ENCODE results near the gene JAKMIP1.

Gene JAKMIP1

DNA sequence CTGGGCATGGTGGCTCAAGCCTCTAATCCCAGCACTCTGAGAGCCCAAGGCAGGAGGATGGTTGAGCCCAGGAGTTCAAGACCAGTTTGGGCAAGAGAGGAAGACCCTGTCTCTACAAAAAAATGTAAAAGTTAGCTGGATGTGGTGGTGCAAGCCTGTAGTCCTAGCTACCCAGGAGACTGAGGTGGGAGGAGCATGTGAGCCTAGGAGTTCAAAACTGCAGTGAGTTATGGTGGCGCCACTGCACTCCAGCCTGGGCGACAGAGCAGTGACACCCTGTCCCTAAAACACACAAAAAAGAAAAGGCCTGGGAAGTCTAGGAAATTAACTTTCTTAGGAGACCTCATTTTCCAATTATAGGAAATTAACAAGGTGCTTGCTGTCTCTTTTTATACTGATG, 76.8 kb downstream of the JAKMIP1 start:
- no peak overlapping the region for H3K4me3 ChIP-seq (ENCODE audit: low read length)
- no peak for TF ChIP-seq ZNF274 (IDR thresholded peaks at IDR 0.05; ENCODE audit: low read depth, low read length)

DNA sequence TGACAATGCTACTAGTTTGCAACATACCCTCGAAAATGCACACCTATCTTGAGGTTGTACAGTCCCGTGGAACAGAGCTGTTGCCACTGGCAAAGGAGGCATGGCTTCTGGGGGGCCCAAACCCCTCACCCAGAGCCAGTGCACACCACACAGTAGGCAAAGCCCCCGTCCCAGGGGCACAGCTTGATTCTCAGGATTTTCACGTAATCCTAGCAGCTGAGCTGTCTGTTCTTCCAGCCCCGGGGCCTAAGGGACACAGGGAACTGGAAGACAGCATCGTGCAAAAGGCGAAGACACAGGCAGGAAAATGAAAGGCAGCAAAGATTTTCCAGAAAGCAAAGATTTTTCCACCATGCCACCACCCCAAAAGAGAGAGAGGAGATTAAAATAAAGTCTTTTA, 77.2 kb downstream of the JAKMIP1 start:
- TF ChIP-seq ZNF274 (IDR thresholded peaks at IDR 0.05; ENCODE audit: low read depth, low read length), result no peak

DNA sequence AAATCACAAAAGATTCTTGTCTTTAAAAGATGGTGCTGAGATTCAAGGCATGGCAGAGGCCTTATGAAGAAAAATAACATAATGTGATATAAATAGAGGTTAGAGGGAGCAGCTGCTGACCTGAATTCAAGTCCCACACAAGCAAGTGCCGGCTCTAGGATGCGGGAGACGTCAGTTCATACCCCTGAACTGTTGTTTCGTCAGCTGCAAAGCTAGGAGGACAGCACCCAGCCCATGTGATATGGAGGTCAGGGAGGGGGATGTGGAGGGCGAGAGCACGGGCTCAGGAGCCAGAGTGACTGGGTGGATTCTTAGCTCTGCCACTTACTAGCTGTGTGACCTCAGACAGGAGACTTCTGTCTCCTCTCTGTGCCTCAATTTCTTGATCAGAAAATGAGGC, 77.9 kb downstream of the JAKMIP1 start:
- no peak overlapping the region for H3K4me3 ChIP-seq (ENCODE audit: low read length)
- TF ChIP-seq ZNF274 (IDR thresholded peaks at IDR 0.05; ENCODE audit: low read depth, low read length), result no peak

More for the DNA sequence above, 77.2 kb downstream of the JAKMIP1 start:
- H3K4me3 ChIP-seq (ENCODE audit: low read length), result no peak overlapping the region

DNA sequence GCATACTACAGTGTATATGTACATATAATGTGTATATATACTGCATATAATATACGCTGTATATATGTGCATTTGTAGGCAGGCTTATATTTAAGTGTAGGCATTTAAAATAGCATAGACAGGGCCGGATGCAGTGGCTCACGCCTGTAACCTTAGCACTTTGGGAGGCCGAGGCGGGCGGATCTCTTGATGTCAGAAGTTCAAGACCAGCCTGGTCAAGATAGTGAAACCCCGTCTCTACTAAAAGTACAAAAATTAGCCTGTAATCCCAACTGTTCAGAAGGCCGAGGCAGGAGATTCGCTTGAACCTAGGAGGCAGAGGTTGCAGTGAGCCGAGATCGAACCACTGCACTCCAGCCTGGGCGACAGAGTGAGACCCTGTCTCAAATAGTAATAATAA, 78.4 kb downstream of the JAKMIP1 start:
- no peak for TF ChIP-seq ZNF274 (IDR thresholded peaks at IDR 0.05; ENCODE audit: low read depth, low read length)
- H3K4me3 ChIP-seq (ENCODE audit: low read length), result no peak overlapping the region

DNA sequence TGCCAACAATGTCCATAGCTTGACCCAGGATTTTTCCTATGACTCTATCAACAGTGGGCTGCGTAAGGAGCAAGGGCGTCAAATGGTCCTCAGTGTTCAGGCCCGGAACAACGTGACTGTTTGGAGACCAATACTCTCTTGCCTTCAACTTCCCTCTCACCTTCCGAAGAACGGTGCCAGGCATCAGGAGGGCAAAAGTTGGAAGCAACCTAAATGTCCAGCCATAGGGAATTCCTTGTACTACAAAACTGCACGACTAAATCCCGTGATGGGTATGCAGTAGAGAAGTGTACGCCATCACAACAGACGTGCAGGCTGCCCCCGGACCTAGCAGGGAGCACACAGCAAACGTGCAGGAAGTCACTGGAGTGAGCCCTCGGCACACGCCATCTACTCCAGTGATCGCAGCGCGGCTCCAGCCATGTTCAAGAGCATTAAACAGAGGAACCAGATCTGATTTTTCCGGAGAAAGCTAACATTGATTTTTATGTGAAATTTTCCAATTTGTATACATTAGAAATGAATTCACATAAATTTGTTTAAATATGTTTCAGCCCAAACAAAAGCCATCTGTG, 79.0 kb downstream of the JAKMIP1 start:
- TF ChIP-seq ZNF274 (IDR thresholded peaks at IDR 0.05; ENCODE audit: low read depth, low read length), result no peak
- H3K4me3 ChIP-seq (ENCODE audit: low read length), result no peak overlapping the region

DNA sequence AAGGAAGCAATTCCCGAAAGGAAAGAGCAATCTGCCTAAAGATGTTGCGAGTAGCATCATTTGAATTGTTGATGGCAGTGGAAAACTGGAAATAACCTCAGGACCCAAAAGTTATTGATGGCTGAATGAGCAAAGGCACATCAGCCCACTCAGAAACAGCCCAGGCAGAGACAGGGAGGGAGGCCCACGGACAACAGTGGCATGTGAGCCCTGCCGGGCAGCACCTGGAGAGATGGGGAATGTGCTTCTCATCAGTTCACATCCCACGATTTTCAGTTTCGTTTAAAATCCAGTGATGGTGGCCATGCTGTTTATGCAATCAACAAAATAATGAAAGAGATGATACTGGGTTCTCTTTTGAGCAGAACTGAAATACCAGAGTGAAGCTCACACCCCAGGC, 80.0 kb downstream of the JAKMIP1 start:
- TF ChIP-seq ZNF274 (IDR thresholded peaks at IDR 0.05; ENCODE audit: low read depth, low read length), result no peak
- H3K4me3 ChIP-seq (ENCODE audit: low read length), result no peak overlapping the region

DNA sequence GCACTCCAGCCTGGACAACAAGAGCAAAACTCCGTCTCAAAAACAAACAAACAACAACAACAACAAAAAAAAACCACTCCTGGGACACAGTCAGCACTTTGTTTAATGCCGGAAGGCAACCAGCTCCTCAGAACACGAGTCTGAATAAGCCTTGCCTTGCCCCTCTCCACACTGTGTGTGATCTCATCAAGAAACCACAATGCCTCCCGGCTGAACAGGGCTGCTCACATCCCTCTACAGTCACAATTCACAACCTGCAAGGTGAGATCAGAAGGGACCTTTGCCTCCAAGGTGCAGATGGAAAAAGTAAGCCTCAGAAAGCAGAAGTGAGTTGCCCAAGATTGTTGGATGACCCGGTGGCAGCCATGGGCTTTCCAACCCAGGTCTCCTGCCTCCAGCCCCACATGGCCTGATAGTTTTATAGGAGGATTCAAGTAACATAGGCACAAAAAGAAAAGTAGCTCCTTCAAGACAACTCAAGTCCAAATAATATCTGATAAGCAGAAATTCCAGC, 80.8 kb downstream of the JAKMIP1 start:
- no peak overlapping the region for H3K4me3 ChIP-seq (ENCODE audit: low read length)
- no peak for TF ChIP-seq ZNF274 (IDR thresholded peaks at IDR 0.05; ENCODE audit: low read depth, low read length)

DNA sequence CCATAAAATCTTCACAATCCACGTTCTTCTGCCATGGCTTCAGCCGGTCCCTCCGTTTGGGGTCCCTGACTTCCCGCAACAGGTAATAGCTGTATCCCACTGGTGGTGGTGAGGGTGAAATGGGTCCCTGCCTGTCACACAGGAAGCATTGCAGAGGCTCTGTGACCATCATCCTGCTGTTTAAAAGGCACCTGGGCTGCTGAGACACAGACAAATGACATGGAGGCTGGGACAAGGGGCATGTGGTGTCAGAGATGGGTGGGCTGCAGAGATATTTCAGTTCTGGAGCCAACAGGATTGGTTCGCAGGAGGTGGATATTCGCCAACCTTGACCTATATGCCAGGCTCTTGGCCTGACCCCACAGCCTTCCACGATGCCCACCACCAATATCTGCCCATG, 82.1 kb downstream of the JAKMIP1 start:
- no peak overlapping the region for H3K4me3 ChIP-seq (ENCODE audit: low read length)
- no peak for TF ChIP-seq ZNF274 (IDR thresholded peaks at IDR 0.05; ENCODE audit: low read depth, low read length)

DNA sequence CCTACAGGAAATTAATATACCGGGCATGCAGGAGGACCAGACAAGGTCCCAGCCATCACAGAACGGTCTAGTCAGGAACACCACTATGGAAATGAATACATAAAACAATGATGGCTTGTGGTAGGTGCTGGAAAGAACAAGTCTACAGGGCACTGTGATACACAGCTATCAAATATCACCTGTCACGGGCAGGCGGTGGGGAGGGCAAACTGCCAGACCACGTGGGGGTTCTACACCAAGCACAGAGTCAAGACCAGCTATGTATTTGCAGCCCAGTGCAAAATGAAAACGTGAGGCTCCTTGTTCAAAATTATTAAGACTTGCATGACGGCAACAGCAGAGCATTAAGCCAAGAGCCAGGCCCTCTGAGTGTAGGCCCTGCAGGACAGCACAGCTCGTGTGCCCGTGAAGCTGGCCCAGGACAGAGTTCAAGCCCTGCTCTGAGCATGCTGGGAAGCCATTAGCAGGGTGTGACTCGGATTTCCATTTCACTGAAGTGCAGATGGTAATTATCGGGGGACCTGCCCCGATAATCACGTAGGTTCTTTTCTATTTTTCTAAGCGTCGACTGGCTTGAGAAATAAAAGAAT, 83.6 kb downstream of the JAKMIP1 start:
- TF ChIP-seq ZNF274 (IDR thresholded peaks at IDR 0.05; ENCODE audit: low read depth, low read length), result no peak
- H3K4me3 ChIP-seq (ENCODE audit: low read length), result no peak overlapping the region

DNA sequence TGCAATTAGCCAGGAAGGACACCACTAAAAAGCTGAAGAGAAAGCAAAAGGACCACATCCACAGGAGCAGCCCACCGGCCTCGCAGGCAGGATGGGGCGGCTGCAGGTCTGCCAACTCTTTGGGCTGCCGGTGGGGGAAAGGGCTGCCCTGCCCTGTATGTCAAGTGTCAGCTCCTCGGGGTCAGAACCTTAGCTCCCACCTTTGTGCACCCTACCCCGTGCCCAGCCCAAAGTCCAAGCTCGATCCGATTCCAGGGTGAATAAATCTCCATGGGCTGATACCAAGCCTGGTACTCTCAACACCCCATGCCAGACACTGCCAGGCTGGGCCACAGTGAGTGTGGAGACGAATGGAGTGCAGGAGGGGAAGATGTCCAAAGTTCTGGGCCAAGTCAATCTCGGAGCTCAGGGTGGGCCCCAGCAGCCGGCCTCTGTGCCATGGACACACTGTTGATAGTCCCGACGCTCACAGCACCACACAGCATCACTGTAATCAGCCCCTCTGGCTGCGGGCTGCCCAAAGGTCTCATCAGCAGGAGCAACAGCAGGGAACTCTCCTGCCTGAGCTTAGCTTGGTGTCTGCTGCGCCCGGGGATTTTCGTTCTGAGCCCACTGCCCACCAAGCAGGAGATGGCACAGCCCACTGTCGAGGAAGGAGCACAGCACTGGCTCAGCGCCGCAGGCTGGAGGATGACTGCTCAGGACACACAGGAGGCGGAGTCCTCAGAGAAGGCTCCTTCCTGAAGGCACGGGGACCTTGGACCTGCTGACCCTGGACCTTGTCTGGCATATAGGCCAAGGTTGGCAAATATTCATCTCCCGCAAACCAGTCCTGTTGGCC, 84.4 kb downstream of the JAKMIP1 start:
- no peak overlapping the region for H3K4me3 ChIP-seq (ENCODE audit: low read length)
- no peak for TF ChIP-seq ZNF274 (IDR thresholded peaks at IDR 0.05; ENCODE audit: low read depth, low read length)

DNA sequence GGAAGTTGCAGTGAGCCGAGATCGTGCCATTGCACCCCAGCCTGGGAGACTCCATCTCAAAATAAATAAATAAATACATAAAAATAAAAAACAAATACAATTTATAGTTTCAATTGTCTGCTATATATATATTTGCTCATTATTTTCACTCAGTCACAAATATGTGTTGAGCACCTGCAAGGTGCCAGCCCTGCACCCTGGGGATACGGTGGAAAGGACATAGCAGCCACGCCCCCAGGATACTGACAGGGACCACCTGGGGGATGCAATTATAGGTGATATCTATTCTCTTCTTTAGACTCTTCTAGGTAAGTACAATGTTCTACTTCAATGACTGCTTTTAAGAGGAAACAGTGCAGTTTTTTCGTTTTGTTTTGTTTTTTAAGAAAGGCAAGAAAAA, 85.0 kb downstream of the JAKMIP1 start:
- TF ChIP-seq ZNF274 (IDR thresholded peaks at IDR 0.05; ENCODE audit: low read depth, low read length), result no peak
- no peak overlapping the region for H3K4me3 ChIP-seq (ENCODE audit: low read length)

DNA sequence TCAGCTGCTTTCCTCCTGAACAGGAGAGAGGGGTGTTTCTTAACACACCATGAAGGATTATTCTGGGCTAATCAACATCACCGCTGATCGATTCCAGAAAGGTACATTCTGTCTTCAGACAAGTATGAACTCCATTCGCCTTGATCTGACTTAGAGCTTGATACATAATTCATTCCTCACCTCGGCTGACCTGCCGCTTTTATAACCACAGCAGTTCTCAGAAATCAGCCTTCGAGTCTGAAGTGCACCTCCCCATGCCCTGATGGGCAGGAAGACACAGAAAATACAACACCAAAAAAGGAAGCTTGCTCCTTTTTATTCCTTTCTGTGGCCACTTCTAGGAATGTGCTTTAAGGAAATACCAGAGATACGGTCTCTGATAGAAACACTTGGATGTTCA, 85.7 kb downstream of the JAKMIP1 start:
- H3K4me3 ChIP-seq (ENCODE audit: low read length), result no peak overlapping the region
- no peak for TF ChIP-seq ZNF274 (IDR thresholded peaks at IDR 0.05; ENCODE audit: low read depth, low read length)

DNA sequence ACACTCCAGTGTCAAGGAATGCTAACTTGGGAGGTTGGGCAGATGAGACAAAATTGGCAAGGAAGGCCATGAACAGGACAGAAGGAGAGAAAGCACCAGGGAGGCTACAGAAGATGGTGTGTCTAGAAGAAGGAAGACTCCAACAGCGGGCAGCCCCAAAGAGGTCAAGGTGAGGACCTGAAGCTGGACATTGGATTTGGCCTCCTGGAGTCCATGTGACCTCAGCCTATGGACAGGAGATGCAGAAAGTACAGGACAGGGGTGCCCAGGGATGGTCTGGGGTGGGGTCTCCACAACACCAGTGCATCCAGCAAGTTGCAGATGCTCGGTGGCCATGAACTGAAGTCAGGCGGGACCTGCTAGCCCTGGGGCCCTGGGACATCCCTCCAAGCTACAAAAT, 86.2 kb downstream of the JAKMIP1 start:
- H3K4me3 ChIP-seq (ENCODE audit: low read length), result no peak overlapping the region
- no peak for TF ChIP-seq ZNF274 (IDR thresholded peaks at IDR 0.05; ENCODE audit: low read depth, low read length)

DNA sequence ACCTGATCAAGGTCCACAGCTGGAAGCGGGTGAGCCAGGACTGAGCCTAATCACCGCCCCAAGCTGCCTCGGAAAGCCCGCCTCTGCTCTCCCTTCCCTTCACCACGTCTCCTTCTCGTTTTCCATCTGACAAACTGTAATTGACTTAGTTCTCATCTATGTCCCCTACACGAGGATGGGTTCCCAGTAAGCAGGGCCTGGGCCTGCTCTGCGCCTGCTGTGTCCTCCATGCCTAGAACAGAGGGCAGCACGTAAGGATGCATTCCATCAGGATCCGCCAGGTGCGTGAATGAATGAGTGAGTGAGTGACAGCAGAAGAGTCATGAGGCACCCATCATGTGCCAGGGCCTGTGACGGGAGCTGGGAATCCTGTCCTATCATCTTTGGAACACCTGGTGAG, 86.7 kb downstream of the JAKMIP1 start:
- no peak overlapping the region for H3K4me3 ChIP-seq (ENCODE audit: low read length)
- no peak for TF ChIP-seq ZNF274 (IDR thresholded peaks at IDR 0.05; ENCODE audit: low read depth, low read length)
